GM21825 (cell line): Measurements from ENCODE around the gene TMEM154.

Source experiments
- ATAC-seq: cut with Tn5 transposase; IDR thresholded peaks from one replicate; pipeline ENCODE4 v1.9.1; 2021; ENCODE audit warnings: mild to moderate bottlenecking, moderate library complexity; ENCODE audit not compliant: unreplicated experiment

The TMEM154 gene

DNA sequence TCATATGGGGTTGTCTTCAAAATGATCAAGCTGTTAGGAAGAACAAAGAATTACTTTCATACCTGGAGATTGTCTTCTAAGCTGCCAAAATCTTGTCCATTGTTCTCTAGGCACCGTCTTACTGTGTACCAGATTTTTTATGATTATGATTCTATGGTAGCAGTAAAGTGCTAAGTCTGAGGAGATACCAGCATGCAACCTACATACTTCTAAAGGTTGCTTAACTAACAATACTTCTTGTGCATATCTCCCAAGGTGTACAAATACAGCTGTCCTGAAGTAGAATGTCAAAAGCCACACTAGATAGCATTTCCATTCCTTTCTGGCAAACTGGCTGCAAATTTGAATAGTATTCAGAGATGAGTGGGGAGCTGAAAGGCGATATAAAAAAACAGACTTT is 81.3 kb downstream of the TMEM154 start:
- no peak for ATAC-seq

DNA sequence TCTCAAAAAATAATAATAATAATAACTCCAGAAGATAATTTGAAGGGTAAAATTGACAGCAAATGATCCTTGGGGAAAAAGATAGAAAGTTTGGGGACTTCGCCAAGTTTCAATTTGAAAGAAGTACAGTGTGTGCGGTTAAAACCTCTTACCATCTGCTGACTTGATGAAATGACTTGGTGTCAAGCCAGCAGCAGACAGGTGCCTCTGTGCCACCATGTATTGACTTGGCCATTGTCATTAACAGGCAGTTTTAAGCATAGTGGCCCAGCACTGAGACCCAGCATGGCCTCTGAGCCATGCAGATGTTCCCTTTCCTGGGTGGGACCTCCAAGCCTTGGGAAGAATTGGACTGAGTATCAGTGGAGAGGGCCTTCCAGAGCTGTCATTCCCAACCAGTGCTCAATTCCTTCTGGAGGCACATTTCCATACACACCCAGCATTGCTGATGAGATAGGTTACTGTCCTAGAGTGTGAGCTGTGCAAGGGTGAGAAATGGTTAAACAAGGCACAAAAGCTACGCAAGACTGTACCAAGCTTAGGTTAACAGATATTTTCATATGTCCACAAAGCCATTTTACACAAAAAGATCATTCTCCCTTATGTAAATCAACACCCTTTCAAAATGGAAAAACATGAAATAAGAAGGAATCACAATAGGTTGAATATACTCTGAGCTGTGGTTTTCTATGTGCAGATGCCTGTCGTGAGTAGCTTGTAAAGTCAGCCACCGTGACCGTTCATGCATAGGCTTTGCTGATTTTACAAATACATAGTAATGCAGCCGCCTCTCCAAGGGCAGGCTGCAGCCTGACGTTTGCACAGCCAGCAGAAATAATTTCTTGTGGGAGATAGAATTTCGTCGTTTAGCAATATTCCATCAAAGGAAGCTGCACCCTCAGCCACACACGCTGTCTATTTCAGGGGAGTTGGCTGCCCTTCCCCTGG is 84.5 kb downstream of the TMEM154 start:
- peak; percentile 73 for ATAC-seq

DNA sequence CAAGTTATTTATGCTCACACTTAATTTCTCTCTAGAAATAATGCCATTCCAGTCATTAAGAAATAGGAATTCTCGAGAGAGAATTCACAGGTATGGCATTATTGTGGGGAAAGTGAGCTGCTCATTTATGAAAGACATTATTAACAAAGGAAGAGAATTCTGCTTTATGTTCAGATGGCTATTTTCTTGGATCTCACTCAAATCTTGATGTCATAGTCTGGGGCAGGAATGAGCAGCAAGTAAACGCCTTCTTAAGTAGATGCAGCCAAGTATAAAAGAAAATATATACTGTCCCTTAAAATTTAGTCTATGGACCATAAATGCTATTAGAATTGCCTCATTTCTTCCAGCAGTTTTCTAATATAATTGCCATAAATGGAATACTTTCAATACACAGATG is 85.7 kb downstream of the TMEM154 start:
- ATAC-seq, result no peak

DNA sequence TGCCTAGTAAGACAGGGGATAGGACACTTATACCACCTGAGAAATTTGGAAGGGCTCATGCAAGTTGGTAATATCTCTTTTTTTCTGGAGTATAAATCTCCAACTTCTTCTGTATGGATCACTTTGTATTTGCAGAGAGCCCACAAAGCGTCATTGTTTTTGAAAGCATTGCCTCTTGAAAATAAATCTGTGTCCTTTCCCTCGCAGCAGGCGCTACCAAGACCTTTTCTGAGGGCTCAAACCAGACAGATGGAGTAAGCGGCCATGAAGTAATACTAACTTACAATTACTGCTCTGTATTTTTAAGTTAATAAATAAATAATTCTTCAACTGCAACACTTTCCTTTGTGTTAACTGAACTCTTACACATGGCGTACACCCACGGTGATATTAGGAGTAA is 87.9 kb downstream of the TMEM154 start:
- no peak for ATAC-seq

DNA sequence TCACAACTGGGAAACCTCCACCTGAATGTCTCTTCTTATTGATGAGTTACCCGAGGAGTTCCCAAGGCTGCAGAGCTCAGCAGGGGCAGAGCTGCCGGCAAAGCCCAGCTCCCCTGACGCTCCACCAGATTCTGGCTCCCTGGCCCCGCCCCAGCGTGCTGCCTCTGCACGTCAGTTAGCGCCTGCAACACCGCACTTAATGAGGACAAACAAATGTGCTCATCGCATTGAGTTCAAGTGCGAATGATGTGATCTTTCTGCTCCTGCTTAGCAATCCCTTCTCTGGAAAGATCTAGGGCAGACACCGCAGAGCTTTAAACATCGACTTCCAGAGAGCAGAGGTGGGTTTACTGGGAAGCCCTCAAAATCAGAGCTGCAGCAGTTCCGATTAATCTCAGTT is 88.4 kb downstream of the TMEM154 start:
- no peak for ATAC-seq

DNA sequence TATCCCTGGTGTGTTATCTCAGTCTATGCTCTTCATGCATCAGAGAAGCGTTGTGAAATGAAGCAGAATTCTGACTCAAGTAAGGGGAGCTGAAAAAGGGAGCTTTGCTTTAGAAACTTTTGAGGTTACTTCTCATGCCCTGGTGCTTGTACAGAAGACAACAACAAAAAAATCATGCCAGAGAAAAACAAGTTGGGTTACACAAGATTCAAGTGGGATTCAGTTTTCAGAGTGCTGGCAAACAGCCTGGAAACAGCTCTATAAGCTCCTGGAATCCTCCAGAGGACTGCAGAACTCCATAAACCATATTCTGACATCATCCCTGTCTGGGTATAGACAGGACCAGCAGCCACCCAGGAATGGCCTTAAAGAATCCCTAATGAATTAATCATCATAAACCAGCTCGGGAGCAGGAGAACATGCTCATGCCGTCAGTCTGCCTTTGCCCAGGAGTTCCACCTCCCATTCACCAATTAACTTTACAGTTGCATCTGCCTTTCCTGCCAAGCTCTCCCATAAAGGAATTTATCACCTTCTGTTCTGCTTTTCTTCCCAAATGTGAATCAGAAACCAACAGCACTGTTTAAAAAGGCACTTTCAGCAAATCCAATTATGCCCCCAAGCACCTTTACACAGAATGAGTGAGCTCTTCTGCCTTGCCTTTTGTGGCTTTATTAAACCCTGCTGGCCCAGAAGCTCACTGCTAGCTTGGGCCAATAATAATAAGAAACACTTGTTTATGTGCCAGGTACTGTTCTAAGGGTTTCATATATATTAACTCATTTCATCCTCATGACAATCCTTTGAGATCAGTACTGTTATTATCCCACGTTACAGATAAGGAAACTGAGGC is 89.4 kb downstream of the TMEM154 start:
- no peak for ATAC-seq

DNA sequence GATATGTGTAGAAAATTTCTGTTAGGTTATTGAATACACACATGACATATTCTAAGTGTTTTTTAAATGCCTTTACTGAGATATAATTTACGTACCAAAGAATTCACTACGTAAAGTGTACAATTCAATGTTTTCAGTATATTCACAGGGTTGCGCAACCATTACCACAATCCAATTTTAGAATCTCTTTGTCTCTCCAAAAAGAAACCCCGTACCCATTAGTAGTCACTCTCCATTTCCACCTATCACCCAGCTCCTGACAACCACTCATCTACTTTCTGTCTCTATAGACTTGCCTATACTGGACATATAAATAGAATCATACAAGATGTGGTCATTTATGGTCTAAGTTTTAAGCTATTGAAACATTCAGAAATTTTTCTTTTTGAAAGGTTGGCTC is 90.9 kb downstream of the TMEM154 start:
- no peak for ATAC-seq

DNA sequence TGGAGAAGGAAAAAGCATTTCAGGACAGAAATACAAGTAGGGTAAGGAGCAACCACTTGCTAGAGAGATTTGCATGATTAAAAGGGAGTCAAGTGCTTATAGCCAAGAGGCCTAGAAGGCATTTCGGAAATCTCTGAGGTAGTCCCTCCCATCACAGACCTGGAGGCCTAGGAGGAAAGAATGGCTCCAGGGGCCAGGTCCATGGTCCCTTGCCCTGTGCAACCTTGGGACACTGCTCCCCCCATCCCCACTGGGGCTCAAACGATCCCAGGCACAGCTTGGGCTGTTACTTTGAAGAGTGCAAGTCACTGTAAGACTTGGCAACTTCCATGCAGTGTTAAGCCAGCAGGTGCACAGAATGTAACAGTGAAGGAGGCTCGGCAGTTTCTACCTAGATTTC is 92.7 kb downstream of the TMEM154 start:
- no peak for ATAC-seq

DNA sequence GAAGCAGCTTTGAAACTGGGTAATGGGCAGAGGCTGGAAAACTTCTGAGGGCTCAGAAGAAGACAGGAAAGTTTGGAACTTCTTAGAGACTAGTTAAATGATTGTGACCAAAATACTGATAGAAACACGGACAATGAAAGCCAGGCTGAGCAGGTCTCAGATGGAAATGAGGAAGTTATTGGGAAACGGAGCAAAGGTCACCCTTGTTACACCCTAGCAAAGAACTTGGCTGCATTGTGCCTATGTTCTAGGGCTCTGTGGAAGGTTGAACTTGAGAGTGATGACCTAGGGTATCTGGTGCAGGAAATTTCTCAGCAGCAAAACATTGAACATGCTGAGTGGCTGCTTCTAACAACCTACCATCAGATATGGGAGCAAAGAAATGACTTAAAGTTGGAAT is 93.1 kb downstream of the TMEM154 start:
- ATAC-seq, result no peak

DNA sequence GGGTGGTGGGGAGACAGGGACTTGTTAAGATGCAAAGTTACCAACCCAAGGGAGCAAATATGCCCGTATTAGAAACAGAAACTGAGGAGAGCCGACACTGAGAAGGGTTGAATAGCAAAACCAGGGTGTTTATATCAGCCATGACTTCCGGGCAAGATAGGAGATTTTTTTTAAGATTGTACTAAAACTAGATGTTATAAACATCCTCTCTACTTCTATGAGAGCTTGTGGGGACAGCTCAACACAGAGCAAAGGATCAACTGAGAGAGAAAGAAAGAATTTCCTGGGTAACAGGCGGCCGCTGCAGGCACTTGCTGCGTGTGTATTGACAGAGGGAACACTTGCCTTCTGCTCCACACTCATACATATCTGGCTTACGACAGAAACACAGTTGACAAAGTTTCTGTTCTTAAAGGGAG is 94.8 kb downstream of the TMEM154 start:
- ATAC-seq, result no peak

DNA sequence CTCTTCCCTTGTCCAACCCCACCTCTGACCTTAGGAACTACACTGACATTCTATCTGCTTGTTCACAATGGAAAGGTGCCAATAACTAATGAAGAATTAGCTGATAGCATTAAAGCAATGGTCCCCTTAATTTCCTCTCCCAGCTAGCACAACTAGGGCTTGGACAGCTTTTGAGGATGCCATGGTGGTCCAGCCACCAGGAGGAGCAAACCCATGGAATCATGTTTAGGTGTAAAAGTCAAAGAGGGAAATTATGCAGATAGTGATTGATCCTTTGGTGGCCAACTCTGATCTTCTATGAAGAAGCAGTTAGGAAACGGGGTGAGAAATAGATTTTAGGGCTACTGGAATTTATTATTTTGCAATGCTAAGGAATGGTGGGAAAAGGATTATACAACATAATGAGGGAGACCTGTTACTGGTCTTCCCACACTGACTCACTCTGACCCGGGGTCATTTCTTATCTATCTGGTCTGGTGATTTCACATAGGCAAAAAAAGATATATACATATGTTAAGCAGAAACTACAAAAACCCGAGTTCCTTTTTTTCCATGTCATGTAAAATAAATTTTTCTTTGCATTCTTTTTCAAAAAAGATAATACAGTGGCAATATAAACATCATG is 98.1 kb downstream of the TMEM154 start:
- no peak for ATAC-seq

DNA sequence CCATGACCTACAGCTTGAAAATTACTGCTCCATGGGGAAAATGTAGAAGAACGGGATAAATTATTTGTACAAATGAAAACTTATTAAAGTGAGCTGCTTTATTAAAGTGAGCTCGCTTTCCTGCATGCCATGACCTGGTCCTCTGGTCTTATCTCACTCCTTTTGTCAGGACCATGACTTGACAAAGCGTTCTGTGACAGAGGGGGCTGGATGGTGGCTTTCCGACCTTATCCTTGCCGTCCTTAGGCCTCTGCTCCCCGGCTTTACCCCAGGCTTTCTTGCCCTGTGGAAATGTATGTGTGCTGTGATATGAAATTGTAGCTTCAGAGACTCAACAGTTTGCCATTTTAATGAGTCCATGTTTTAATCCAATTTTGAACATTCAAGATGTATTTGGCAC is 99.9 kb downstream of the TMEM154 start:
- no peak for ATAC-seq

DNA sequence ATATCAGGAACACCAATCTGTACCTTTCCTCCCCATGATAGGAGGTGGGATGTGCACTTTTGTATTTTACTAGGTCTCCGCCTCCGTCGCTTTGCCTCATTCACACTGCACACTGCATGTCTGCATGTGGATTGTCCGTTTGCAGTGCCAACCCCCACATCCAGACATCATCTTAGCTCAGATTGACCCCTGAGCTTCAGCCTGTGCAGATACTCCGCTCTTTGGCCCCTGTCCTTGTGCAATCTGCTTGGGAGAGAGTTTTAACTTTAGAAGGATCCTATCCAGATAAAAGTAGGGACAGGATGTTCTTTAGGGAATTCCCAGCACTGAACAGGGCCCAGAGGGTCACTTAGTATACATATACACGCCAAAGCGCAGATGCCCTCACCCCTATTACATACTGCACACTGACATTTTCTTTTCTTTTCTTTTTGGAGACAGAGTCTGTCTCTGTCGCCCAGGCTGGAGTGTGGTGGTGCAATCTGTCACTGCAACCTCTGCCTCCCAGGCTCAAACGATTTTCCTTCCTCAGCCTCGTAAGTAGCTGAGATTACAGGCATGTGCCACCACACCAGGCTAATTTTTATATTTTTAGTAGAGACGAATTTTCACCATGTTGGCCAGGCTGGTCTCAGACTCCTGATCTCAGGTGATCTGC is 100.6 kb downstream of the TMEM154 start:
- ATAC-seq, result no peak

DNA sequence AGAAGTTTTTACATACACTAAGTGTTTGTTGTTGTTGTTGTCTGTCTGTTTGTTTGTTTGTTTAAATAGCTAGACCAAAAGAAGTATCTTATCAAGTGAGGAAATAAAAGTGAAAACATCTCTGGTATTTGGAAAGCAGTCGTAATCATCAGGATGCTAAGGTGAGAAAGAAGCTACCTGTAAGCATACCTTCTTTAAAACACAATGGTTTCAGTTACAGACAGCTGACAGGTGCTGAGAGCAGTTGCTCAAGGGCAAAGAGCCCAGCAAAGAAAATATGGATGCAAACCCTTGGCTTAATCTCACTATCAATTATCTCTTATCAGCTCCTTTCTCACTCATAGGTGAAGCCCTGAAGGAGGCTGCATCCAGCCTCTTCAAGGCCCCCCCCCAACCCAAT is 101.1 kb downstream of the TMEM154 start:
- ATAC-seq, result no peak

DNA sequence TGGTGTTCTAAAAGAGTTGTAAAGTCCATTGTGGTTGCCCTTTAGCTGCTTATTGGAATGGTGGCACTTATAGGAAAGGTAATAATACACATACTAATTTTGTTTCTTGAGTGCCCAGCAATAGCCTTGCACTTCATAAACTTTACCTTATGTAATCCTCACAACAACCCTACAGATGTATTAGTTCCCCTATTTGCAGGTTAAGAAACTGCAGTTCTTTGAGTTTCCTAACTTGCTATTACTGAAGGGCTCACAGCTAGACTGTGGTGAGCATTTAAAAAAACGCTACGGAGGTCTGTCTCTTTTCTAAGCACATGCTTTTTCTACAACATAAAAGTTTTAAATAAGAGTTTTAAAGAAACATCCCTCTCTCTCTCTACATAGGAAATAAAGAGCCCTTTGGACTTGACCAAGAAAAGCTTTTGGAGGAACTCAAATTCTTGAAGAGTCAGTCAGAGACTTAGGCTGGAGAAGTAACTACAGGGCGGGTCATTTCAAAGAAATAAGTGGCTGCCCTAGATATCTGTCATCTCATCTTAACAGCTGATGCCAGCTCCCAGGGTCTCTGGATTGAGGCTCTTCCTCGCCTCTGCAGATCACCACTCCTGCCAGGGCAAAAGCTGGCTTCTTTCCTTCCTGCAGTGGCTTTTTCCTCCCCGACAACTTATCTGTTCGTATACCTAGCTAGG is 101.9 kb downstream of the TMEM154 start:
- no peak for ATAC-seq

DNA sequence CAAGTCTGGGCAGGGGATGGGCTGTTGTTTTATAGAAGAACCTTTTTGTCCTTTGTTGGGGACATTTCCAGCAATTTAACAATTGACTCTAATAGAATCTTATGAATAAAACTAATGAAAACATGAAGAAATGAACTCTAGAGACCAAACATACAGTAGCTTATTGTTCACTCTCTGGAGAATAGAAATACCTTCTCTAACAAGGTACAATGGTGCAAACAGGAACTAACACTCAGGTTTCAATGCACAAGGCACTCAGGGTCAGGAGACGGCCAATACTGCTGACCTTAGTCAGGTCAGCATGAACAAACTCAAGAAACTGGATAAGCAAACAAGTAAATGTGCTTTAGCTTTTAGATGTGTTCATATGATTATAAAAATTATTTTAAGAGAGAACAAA is 104.3 kb downstream of the TMEM154 start:
- ATAC-seq, result no peak

DNA sequence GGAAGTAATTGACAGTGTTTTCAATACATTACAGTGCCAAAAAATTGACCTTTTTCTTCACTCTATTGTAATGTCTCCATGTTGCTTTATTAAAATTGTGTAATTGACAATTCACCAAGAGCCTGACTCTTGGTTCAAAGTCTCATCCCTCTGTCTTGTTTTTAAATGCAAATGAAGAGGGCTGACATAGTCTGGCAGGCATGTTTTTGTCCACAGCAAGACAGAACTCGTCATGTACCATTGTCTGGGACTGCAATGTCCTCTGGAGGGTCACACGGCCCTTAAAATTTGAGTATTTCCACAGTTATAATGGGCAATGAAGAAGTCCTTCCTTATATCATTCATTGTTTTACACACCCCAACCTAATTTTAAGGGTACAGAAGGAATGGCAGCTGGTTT is 105.9 kb downstream of the TMEM154 start:
- ATAC-seq, result no peak

DNA sequence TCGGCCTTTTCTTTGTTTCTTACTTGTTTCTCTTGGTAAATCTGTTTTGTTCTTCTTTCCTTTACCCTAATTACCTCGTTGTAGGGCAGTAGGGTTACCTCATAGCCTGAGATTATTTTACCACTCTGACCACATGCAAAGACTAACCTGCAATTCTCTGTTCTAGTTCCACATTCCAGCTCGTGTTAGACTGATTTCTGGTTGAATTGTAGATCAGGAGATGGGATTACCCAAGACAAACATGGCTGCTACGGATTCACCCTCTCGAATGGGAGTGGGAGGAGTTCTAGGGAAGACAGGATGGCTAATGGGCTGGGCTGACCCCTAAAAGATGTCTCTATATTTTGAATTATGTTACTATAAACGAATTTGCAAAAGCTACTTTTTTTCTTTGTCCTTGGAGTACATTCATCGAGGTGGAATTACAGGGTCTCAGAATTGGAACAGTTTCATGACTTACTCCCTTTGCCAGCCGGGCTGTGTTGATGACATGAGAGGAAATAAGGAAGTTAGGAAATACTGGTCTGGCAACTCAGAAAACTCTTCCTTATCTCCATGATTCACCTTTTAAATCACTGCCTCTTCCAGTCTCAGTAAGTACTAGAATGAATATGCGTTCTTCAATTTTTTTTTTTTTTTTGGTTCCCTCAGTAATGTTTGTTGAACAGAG is 107.2 kb downstream of the TMEM154 start:
- peak; percentile 61 for ATAC-seq

DNA sequence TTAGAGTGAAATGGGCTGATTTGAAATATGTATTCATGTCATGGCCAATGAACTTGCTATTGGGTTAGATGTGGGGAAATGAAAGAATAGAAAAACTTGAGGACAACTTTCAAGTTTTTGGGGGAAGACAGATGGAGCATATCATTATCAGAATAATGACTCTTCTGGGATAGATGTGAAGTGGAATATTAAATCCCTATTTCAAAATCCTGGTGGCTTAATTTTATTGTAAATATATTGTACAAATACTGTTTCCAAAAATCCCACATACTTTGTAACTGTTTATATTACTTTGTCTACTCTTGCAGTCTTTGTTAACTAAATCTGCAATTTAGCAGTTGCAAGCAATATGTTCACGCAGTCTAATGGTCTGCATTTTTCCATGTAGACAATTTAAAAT is 108.0 kb downstream of the TMEM154 start:
- no peak for ATAC-seq

DNA sequence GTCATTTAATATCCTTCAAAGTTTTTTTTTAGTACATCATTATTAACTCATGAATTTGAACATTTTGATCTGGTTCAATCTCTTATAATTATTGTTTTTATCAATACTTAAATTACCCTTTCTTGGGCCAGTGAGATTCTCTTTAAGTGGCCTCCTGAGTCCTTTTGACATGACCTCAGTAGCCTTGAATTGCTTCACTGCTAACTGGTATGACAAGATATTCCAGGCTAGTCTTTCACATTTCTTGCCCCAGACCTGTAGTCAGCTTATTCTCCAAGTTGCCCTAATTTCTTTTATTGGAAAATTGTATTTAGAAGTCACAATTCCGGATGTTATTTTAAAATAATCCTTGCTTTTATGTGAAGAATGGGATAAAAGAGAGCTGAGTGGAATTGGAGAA is 108.5 kb downstream of the TMEM154 start:
- no peak for ATAC-seq
